GM04503 (cell line): ENCODE data around the gene ARMC9.
"Not testable (repeated sequence)": the region's sequence is repeated elsewhere in the genome, so short reads cannot be mapped to it uniquely, and the experiment has no call there.

Source experiments
- DNase-seq: peaks from one replicate; pipeline ENCODE4 v3.0.0-alpha.2; 2012; ENCODE audit warnings: low read depth

ARMC9 gene

DNA sequence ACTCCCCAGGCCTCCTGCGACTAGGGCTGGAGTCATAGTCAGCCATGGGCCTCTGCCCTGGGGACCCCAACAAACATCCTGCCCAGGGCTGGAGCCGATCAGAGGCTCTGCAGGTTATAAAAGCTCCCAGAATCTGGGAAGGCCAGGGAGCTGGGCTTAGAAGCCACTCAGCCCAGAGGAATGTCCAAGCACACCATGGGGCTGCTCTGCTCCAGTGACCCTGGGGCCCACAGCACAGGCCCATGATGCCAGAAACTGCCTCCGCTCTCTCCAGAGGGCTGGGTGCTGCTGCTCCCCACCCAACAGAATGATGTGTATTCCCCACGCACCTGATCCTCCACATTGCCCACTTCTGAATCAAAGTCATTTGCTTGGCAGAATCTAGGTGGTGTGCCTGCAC lies 88.5 kb downstream of the ARMC9 start:
- DNase-seq, result no peak

DNA sequence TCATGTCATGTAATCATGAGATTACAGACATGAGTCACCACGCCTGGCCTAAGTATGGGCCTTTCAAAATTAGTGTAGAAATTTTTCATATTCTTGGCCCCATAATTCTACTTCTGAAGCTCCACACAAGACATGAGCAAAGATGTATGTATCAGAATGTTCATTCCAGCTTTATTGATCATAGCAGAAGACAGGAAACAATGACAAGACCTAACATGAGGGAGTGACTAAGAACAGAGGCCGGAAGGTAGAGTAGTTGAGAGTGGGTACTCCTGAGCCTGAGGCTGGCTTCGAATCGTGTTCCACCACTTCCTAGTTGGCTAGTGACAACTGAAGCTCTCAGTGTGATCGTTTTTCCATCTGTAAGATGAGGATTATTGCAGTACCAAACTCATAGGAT lies 89.3 kb downstream of the ARMC9 start:
- DNase-seq, result no peak

DNA sequence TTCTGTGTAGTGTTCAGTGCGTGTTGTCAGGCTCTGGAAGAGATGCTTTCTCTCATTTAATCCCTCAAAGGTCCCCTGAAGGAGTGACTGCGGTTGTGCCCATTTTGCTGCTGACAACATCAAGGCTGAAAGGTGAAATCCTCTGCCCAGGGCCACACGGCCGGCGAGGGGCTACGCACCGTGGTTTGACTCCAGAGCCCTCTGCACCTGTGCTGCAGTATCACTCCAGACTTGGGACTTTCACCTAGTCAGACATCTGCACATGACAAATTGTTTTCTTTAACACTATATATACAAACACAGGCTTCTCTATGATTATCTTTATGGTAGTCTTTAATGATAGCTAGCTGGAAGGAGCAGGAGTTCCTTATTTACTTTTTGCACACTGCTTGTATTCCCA lies 90.2 kb downstream of the ARMC9 start:
- no peak for DNase-seq

DNA sequence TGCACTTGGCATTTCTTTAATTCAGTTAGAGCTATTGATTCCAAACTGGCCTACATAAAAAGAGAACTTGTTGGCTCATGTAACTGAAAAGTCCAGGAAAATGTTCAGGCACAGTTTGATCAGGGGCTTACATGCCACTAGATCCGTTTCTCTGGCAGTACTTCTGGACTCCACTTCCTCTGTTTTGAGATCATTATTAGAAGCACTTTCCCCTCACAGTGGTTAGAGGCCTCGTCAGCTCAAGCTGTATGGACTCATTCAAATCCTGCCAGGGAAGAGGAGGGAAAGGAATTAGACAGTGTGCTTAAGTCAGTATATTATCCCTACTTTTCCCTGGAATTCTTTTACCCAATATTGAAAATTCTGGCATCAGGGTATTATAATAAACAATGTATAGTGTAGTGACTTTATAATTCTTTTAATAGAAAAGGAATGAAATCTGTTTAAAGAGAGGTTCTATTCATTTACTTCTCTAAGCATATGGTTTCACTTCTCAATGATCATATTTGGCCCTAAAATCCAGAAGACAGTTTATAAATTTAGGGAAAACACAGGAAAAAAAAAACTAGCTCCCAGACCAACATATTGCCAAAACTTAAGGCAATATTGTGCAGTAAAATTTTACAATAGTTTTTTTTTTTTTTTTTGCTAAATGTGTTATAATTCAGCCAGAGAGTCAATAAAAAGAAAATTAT lies 92.0 kb downstream of the ARMC9 start:
- DNase-seq, result no peak

DNA sequence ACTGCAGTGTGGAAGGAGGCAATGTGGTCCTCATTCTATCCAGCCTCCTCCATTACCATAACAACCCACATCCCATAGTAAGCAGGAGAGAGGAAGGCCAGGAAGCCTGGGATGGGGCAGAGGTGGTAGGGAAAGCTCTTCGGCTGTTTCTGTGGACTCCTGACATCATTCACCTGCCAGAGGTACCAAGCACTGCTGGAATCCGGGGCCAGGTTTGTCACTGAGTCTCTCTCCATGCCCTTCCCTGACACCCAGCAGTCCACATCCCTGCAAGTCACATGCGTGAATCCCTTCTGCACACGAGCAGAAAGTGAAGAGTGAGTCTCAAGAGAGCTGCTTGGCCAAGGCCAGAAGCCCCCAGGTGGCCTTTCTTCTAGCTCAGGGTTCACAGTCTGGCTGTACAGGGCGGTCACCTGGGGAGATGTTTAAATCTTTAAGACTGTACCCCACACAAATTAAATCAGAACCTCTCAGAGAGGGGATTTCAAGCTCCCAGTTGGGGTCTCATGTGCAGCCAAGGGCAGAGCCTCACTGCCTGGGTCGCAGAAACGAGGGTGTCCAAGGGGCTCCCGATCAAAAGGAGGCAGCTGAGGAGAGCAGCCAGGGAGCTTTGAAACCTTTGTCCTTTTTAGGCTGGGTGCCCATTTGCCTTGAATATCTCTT lies 94.2 kb downstream of the ARMC9 start:
- no peak for DNase-seq

DNA sequence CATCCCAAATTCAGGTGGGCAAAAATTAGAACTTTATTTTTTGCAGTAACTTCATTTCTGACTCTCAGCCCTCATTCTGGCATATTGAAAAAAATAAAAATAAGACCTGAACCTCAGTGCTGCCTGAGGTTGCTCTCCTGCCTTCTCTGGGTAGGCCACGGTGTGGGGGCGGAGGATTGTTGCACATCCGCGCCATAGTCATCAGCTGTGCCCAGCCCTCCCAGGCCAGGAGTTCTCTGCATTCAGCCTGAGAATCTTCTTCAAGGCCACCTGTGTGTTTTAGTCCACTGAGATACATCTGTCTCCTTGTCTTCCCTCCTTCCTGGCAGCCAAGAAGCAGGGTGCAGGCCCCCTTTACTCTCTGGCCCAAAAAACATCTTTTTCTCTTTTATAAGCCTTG lies 94.7 kb downstream of the ARMC9 start:
- no peak for DNase-seq

DNA sequence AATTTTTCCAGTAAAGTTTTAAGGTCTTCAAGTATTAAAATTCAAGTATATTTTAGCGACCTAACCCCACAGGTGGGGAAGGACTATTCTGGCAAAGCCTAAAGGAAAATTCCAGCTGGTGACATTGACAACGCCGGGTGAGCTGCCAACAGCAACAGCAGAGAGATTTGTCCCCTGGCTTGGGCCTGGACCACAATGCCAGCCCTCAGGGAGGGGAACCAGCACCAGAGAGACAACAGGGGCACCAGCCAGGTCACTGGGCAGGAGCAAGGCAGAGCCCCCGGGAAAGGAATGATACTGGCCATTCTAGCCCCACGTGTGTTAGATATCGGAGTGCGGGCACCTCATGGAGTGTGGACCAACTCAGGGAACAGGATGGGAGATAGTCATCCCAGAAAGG lies 95.7 kb downstream of the ARMC9 start:
- no peak for DNase-seq

DNA sequence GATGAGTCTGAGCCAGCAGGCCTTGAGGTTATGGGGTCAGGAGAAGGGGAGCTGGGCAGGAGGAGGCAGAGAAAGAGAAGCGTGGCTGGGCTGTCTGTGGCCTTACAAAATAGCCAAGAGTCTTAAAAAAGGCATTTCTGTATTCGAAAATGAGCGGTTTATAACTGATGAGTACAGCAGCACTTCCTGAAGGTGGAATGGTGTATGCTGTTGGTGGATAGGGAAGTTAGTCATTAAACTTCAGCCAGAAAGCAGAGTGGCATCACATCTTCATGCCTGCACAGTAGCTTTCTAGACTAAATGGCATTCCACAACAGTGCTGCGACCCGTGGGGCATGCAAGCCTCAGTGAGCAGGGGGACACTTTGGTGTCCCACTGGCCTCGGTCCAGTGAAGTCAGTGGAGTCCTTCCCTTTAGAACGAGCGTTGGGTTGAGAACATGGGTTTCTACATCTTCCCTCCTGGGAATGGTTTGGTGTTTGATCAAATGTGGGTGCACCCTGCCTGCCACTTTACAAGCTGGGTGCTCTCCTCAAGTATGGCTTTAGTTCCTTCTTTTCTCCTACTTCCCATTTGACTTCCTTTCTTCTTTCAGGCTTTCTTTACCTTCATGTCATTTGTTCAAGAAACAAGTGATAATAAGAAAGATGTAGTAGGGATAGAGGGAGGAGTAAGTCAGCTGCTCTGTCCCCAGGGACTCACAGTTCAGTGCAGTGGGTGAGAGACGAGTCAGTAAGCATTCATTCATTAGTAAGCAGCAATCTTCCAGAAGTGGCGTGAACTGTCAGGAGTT lies 96.3 kb downstream of the ARMC9 start:
- no peak for DNase-seq

DNA sequence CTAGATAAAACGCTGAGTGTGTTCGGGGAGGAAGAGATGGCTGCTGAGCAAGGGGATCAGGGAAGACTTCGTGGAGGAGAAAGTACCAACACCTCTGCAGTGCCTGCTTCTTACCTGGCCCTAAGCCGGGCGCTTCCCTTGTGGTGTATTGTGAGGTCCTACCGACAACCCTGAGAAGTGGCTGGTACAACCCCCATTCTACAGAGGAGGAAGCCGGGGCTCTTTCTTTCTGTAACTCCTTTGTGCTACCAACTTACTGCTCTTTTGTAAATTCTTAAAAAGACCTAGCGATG lies 96.9 kb downstream of the ARMC9 start:
- DNase-seq, result no peak

DNA sequence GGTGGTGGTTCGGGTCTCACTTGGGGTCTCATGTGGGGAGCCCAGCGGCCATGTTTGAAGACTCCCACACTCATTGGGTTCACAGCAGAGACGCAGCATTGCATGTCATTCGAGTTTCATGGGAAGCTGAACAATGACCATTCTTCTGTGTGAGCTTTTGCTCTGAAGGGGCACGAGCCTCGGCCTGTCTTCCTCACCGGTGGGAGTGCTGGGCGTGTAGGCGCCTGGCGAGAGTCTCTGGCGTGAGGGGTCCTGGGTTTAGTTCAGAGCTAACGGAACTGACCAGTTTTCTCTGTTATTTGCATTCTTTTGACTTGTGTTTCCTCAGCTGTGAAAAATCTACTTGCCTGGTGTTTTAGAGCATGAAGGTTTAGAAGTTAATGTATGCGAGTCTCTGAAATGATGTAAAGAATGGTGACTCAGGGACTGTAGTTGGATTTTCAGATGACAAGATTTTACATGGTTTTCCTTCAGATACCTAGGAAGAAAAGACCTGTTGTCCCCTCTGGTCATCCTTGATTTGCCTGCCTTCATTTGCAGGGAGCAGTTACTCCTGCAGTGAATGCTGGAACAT lies 98.1 kb downstream of the ARMC9 start:
- DNase-seq, result no peak

DNA sequence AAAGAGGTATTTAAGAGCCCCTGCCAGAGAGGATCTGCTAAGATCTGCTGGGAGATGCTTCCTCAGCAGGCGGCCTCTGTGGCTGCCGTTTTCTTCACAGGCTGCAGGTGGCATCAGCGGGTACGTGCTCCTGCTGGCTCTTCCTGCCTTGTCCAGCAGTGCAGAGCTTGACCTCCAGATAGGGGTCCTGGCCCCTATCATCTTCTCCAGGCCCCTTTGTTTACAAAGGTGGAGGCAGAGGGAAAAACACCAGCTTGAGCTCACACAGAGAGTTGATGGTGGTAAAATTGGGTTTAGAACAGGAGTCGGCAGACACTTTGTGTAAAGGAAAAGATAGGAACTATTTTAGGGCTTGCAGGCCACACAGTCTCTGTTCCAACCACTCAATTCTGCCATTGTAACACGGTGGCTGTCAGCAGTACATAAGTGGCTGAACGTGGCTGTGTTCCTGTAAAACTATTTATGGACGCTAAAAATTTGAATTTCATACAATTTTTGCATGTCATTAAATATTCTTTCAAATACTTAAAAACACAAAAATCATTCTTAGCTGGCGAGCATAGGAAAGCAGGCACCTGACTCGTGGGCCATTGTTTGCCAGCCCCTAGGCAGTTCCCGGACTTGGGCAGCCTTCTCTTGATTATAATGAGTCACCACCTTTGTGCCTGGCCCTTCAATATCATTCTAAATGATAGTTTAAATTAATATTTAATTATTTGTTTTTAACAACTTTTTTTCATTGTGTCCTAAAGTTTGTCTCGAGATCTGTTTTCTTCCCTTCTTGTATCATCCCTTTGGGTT lies 98.9 kb downstream of the ARMC9 start:
- no peak for DNase-seq

DNA sequence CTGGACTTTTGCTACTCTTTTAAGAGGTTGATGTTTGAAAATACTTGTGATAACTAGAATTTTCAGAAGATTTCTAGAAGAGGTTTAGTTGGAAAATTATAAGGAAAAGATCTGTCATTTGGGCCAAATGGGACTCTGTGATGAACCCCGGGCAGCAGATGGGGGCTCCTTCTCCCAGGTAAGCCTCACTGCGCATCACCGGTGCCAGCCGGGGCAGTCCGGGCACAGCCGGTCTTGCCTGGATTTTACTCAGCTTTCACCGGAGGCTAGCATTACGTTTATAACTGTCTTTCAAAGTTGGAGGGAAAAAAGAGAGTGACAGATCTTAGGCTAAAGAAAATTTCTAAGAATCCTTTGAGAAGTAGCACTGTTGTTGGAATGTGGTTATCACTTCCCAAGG lies 99.7 kb downstream of the ARMC9 start:
- DNase-seq, result no peak

DNA sequence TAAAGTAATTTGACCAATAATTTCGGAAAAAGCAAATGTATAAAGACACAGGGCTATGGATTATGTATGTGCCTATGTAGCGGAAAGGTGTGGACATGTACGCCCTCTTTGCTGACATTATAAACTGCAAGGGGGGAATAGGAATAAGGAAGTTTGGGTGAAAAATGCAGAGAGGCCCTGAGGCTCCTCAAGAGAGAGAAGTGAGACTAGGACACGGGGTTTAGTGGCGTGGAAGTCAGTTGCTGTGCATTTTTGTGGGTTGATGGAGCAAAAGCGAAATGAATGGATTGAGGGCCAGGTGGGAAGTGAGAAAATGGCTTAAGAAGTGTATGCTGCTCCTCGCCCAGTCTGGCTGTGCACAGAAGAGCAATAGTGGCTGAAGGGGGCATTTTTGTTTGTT lies 100.8 kb downstream of the ARMC9 start:
- DNase-seq, result no peak

DNA sequence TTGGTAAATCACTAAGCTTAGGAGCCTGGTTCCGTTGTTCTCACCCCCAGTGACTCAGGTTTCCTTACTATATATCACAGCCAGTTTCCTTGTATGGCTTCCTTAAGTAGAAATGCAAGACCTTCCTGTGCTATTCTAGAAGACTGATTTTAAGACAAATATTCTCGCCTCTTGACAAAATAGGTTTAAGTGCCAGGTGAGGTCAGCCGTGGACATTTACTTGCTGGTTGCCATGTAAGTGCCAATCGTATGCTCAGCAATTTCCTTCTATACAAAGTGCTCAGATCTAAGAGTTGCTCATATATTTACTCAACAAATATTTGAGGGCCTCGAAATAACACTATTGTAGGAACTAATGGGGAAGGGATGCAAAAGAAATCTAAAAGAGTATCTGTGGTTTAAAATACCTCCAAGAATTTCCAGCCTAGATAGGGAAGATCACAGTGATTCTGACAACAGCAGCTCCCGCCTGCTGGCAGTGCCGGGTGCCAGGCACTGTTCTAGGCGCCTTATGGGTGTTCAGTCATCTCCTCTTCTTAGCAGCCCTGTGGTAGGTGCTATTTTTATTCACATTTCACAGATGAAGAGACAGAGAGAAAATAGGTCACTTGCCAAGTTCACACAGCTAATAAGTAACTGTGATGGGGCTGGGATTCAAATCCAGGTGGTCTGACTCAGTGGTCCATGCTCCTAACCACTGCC lies 101.7 kb downstream of the ARMC9 start:
- no peak for DNase-seq

DNA sequence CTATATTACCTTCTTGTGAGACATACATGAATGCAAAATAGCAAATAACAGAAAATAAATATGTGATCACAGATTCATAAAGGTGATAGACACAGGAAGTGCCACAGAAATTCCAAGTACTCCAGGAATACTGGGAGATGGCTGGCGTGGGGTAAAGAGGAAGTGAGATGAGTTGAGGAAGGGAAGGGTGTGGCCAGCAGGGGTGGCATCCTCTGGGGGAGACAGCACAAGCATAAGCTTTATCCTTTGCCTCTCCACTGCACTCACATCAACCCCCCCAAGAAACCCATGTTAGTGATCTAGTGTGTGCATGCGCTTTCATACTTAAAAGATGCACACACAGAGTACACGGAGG lies 102.3 kb downstream of the ARMC9 start:
- no peak for DNase-seq

DNA sequence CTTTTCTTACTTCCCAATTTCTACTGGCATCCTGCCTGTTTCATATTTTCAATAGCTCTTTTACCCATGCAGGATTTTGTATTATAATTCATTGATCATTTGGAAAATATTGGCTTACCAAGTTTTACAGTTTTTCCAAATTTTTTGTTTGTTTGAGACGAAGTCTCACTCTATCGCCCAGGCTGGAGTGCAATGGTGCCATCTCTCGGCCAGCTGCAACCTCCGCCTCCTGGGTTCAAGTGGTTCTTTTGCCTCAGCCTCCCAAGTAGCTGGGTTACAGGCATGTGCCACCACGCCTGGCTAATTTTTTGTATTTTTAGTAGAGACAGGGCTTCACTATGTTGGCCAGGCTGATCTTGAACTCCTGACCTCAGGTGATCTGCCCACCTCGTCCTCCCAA lies 105.8 kb downstream of the ARMC9 start:
- not testable (repeated sequence) for DNase-seq

DNA sequence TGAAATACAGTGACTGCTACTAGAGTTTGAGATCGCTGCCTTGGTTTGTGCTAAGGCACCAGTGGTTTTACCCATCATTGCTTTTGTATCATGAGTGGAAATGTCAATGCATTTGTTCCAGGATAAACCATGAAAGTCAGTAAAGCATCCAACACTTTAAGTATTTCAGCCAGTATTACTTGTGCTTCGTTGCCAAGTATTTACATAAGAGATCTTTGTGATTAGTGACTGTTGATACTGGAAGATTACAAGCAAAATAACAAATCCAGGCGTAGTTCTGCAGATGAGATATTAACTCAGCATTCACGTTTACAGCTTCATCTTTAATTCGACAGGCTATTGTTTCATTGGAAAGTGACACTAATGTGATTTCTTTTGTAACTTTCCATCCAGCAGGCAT lies 106.8 kb downstream of the ARMC9 start:
- no peak for DNase-seq

DNA sequence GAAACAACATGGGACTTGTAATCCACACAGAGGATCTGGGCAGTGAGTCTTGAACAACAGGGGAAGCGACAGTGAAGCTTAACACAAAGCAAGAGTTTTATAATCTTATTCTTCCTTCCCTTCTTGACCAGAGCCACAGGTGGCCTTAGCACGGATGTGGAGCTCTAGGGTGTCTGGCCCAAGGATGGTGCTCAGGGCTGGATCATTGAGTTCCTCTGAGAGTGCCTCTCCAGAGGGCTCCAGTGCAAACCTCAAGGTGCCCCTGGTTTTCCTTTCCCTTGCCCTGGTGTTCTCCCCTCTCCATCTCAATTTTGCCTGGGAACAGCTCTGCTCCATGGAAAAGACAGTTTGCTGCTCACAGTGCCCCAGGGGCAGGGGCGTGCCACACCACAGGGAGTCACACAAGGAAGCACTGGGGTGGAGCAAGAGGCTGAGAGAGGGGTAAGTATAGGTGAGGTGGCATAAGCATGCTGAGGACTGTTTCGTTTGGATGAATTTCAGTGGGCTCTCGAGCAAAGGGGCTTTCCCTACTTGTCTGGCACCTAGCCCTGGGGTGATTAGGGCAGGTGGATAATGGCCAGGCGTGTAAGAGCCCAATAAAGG lies 108.5 kb downstream of the ARMC9 start:
- DNase-seq, result no peak

DNA sequence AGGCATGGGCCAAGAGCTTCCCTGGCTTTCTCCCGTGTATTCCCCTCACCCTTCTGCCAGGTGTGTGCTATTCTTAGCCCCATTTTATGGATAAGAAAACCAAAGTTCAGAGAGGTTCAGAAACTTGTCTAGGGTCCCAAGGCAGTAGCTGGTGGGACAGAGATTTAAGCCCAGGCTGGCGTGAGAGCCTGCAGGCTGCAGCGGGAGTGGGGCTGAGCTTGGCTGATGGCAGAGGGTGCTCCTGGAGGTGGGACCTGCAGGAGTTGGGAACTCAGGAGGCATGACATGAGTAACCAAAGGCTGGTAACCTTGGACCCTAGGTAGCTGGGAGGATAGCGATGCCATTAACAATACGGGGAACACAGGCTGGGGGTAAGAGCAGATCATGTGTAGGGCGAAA lies 109.8 kb downstream of the ARMC9 start:
- DNase-seq, result no peak

DNA sequence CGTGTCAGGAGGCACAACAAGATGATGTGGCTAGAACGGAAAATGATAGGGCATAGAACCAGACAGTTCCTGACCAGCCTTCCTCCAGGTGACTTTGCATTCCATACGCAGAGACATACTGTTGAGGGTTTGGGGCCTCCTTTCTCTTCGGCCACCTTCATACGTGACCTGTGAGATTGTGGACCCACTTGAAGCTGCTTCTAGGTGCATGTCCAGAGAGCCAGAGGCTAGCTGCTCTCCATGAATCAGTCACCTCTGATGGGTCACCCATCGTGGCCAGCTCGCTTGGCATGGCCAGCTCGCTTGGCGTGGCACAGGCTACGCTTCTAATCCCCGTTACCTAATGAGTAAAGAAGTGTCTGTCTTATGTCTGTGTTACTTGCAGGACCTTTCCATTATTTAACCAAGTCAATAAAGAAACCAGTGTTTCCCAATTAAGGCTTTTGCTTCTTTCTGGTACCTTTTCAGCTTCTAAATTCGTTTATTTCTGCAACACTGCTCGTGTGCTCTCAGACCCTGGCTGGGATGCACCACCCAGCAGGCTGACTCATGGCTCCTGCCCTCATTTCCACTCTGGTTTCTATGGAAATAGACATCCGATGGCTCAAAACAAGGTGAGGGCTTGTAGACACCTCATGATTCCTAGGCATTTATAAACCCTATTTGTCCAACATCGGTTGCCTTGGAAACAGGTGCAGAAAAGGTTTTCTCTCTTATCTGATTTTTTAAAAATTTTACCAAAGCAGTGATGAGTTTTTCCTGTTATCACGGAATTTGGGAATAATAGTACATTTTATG lies 110.4 kb downstream of the ARMC9 start:
- no peak for DNase-seq

DNA sequence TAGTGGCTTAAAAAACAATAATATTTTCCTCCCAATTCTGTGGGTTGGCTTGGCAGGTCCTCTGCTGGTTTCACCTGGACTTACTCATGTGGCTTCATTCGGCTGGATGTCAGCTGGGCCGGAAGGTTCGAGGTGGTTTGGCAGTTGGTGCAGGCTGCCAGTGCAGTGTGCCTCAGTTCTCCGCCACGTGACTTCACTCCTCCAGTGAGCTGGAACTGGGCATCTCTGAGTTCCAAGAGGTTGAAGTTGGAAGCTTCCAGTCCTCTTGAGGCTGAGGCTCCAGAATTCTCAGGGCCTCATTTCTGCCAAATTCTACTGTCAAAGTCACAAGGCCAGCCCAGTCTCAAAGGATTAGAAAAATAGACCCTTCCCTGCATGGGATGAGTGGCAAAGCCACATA lies 113.6 kb downstream of the ARMC9 start:
- DNase-seq, result no peak
